GM18517 (cell line): ENCODE results near the gene TAPBPL.
"Not testable (repeated sequence)": the region's sequence is repeated elsewhere in the genome, so short reads cannot be mapped to it uniquely, and the experiment has no call there.

ENCODE experiments used
- ATAC-seq: cut with Tn5 transposase; IDR thresholded peaks from one replicate; pipeline ENCODE4 v1.9.1; 2021; ENCODE audit warnings: mild to moderate bottlenecking, moderate library complexity; ENCODE audit not compliant: unreplicated experiment

Gene TAPBPL

GRCh38 chr12:6462234-6462995 is 10.6 kb downstream of the TAPBPL start:
- ATAC-seq = no peak

- no peak for ATAC-seq
Observed at GRCh38 chr12:6463216-6463615, 11.4 kb downstream of the TAPBPL start.

GRCh38 chr12:6463858-6464257 is 12.0 kb downstream of the TAPBPL start:
- ATAC-seq = no peak

- no peak for ATAC-seq
Observed at GRCh38 chr12:6464531-6464930, 12.7 kb downstream of the TAPBPL start.

GRCh38 chr12:6465467-6466183 is 13.8 kb downstream of the TAPBPL start:
- ATAC-seq = no peak

- ATAC-seq = no peak
Observed at GRCh38 chr12:6466184-6466573, 14.3 kb downstream of the TAPBPL start.

- ATAC-seq = not testable (repeated sequence)
Observed at GRCh38 chr12:6466751-6467150, 14.9 kb downstream of the TAPBPL start.

- ATAC-seq = not testable (repeated sequence)
Observed at GRCh38 chr12:6467571-6468282, 15.9 kb downstream of the TAPBPL start.

GRCh38 chr12:6468283-6468575 is 16.4 kb downstream of the TAPBPL start:
- no peak for ATAC-seq

GRCh38 chr12:6469092-6469491 is 17.2 kb downstream of the TAPBPL start:
- ATAC-seq = no peak

- no peak for ATAC-seq
Observed at GRCh38 chr12:6469609-6470374, 17.9 kb downstream of the TAPBPL start.

- peak; percentile 79 for ATAC-seq
Observed at GRCh38 chr12:6470375-6471163, 18.7 kb downstream of the TAPBPL start, which contains the start of gene VAMP1. VAMP1 (minus strand) TSS chr12:6470677; CDS start chr12:6470531, 146 bp downstream.

GRCh38 chr12:6471989-6472360 is 20.1 kb downstream of the TAPBPL start:
- ATAC-seq = no peak

GRCh38 chr12:6472491-6472890 is 20.6 kb downstream of the TAPBPL start:
- ATAC-seq = no peak

GRCh38 chr12:6475233-6475975 is 23.6 kb downstream of the TAPBPL start:
- ATAC-seq = not testable (repeated sequence)

- no peak for ATAC-seq
Observed at GRCh38 chr12:6476489-6476888, 24.6 kb downstream of the TAPBPL start.

- ATAC-seq = not testable (repeated sequence)
Observed at GRCh38 chr12:6477601-6478377, 25.9 kb downstream of the TAPBPL start.

- ATAC-seq = no peak
Observed at GRCh38 chr12:6478416-6478815, 26.6 kb downstream of the TAPBPL start.

GRCh38 chr12:6488240-6488639 is 36.4 kb downstream of the TAPBPL start:
- ATAC-seq = no peak
